ENCODE data around the gene DNPEP.

The DNPEP gene

GRCh38 chr2:219358170-219359075 lies 29.3 kb downstream of the DNPEP start:
- no peak for DNase-seq

GRCh38 chr2:219356834-219357233 lies 30.9 kb downstream of the DNPEP start:
- DNase-seq, result no peak

- no peak for DNase-seq
Measured at GRCh38 chr2:219354582-219354981, 33.1 kb downstream of the DNPEP start.

- DNase-seq, result no peak
Measured at GRCh38 chr2:219353129-219353528, 34.6 kb downstream of the DNPEP start.

GRCh38 chr2:219352448-219353023 lies 35.2 kb downstream of the DNPEP start:
- peak in 4 of 5 donors; percentile 36 to 62 (median 42) for DNase-seq

- no peak for DNase-seq
Measured at GRCh38 chr2:219350710-219351221, 36.9 kb downstream of the DNPEP start.

- no peak for DNase-seq
Measured at GRCh38 chr2:219350215-219350614, 37.5 kb downstream of the DNPEP start.

- DNase-seq, result no peak
Measured at GRCh38 chr2:219344751-219345430, 42.8 kb downstream of the DNPEP start.

GRCh38 chr2:219335373-219335786 lies 52.3 kb downstream of the DNPEP start:
- no peak for DNase-seq

- no peak for DNase-seq
Measured at GRCh38 chr2:219334076-219334475, 53.6 kb downstream of the DNPEP start.

- no peak for DNase-seq
Measured at GRCh38 chr2:219332542-219332941, 55.2 kb downstream of the DNPEP start, which contains the start of gene RESP18. Gene RESP18, minus strand, starts transcription at chr2:219332744.

GRCh38 chr2:219331560-219332213 lies 56.0 kb downstream of the DNPEP start:
- DNase-seq, result no peak

- DNase-seq, result no peak
Measured at GRCh38 chr2:219327719-219328118, 60.0 kb downstream of the DNPEP start.

GRCh38 chr2:219325657-219326315 lies 61.9 kb downstream of the DNPEP start:
- no peak for DNase-seq

- DNase-seq, result no peak
Measured at GRCh38 chr2:219325136-219325535, 62.6 kb downstream of the DNPEP start.

GRCh38 chr2:219323434-219323833 lies 64.3 kb downstream of the DNPEP start:
- DNase-seq, result no peak
